SU-DHL-6 (cell line): Measurements from ENCODE around the gene GLYATL1.

Experiments used
- EZH2phosphoT487 ChIP-seq: fragments of 200-600 bp; sonication (generic), shearing (Covaris generic); conservative IDR thresholded peaks from 2 replicates; pipeline ENCODE4 v1.6.1; 2018; ENCODE audit warnings: mild to moderate bottlenecking, antibody characterized with exemption, low read length, moderate library complexity, mixed read lengths
- TF ChIP-seq, protein P1 (sequence below): fragments of 200-600 bp; sonication (generic); IDR thresholded peaks from one replicate; pipeline ENCODE4 v1.5.1; 2017; ENCODE audit warnings: antibody characterized with exemption, mild to moderate bottlenecking, low read length, moderate library complexity; ENCODE audit not compliant: insufficient read depth, poor library complexity, severe bottlenecking

- TF ChIP-seq EZH2phosphoT487: no peak
- TF ChIP-seq, protein P1, sequence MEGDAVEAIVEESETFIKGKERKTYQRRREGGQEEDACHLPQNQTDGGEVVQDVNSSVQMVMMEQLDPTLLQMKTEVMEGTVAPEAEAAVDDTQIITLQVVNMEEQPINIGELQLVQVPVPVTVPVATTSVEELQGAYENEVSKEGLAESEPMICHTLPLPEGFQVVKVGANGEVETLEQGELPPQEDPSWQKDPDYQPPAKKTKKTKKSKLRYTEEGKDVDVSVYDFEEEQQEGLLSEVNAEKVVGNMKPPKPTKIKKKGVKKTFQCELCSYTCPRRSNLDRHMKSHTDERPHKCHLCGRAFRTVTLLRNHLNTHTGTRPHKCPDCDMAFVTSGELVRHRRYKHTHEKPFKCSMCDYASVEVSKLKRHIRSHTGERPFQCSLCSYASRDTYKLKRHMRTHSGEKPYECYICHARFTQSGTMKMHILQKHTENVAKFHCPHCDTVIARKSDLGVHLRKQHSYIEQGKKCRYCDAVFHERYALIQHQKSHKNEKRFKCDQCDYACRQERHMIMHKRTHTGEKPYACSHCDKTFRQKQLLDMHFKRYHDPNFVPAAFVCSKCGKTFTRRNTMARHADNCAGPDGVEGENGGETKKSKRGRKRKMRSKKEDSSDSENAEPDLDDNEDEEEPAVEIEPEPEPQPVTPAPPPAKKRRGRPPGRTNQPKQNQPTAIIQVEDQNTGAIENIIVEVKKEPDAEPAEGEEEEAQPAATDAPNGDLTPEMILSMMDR: no peak
Observed at GRCh38 chr11:58926251-58926650, 13.0 kb upstream of the GLYATL1 start.
